GM23338 (cell line): ENCODE data around the gene ETHE1. TPM values are rescaled to one million over a fixed set of nuclear protein-coding genes. Genes with fewer than 3 reads are reported as not detected.

Experiments used
- ATAC-seq: fragments of 200-7000 bp; cut with Tn5 transposase; 3 replicates; pipeline ENCODE4 v1.9.1; 2020
- DNase-seq: peaks from one replicate; pipeline ENCODE4 v3.0.0-alpha.2; 2015; ENCODE audit warnings: low spot score
- H2AFZ ChIP-seq: fragments of 200-600 bp; sonication (generic); 2 replicates; pipeline ENCODE4 v1.8.0; 2016; ENCODE audit warnings: antibody characterized with exemption, mild to moderate bottlenecking, moderate library complexity
- H3F3A ChIP-seq: fragments of 200-600 bp; sonication (generic); replicated peaks from 2 replicates; pipeline ENCODE4 v1.8.0; 2017; ENCODE audit warnings: antibody characterized with exemption, mixed run types, low read depth
- H3K27ac ChIP-seq: fragments of 200-600 bp; sonication (generic); 2 replicates; pipeline ENCODE4 v1.6.1; 2016; ENCODE audit warnings: low read depth
- H3K27me3 ChIP-seq: fragments of 200-600 bp; sonication (generic); 2 replicates; pipeline ENCODE4 v1.8.0; 2016; ENCODE audit warnings: mild to moderate bottlenecking, mixed run types, moderate library complexity; ENCODE audit not compliant: insufficient read depth
- H3K36me3 ChIP-seq: fragments of 200-600 bp; sonication (generic); 2 replicates; pipeline ENCODE4 v1.8.0; 2016; ENCODE audit warnings: mild to moderate bottlenecking; ENCODE audit not compliant: insufficient read depth
- H3K4me1 ChIP-seq: fragments of 200-600 bp; sonication (generic); 2 replicates; pipeline ENCODE4 v1.8.0; 2016; ENCODE audit warnings: mild to moderate bottlenecking, moderate library complexity; ENCODE audit not compliant: insufficient read depth
- H3K4me2 ChIP-seq: fragments of 200-600 bp; sonication (generic); 2 replicates; pipeline ENCODE4 v1.7.1; 2017; ENCODE audit warnings: mixed run types
- H3K4me3 ChIP-seq: fragments of 200-600 bp; sonication (generic); 2 replicates; pipeline ENCODE4 v1.6.1; 2016; ENCODE audit warnings: mixed run types
- H3K79me2 ChIP-seq: fragments of 200-600 bp; sonication (generic); replicated peaks from 2 replicates; pipeline ENCODE4 v1.8.0; 2017; ENCODE audit warnings: mild to moderate bottlenecking; ENCODE audit not compliant: insufficient read depth
- H3K9me2 ChIP-seq: fragments of 200-600 bp; sonication (generic); 2 replicates; pipeline ENCODE4 v1.8.0; 2017; ENCODE audit not compliant: insufficient read depth
- H4K20me1 ChIP-seq: fragments of 200-600 bp; sonication (generic); replicated peaks from 2 replicates; pipeline ENCODE4 v1.8.0; 2017; ENCODE audit warnings: mild to moderate bottlenecking; ENCODE audit not compliant: insufficient read depth
- H3K27ac Mint-ChIP-seq: 2 replicates; pipeline ENCODE4 v1.8.0; 2020; ENCODE audit warnings: inconsistent platforms, mild to moderate bottlenecking, moderate library complexity, mixed read lengths
- H3K27me3 Mint-ChIP-seq: 3 replicates; pipeline ENCODE4 v1.8.0; 2022; ENCODE audit warnings: low read depth, mild to moderate bottlenecking, moderate library complexity, mixed read lengths, inconsistent platforms; ENCODE audit not compliant: insufficient read depth, poor library complexity
- H3K36me3 Mint-ChIP-seq: 3 replicates; pipeline ENCODE4 v1.8.0; 2021; ENCODE audit warnings: low read depth, mild to moderate bottlenecking, inconsistent platforms, moderate library complexity, mixed read lengths
- H3K4me1 Mint-ChIP-seq: 3 replicates; pipeline ENCODE4 v1.8.0; 2020; ENCODE audit warnings: mild to moderate bottlenecking, inconsistent platforms, mixed read lengths
- H3K4me3 Mint-ChIP-seq: 3 replicates; pipeline ENCODE4 v1.8.0; 2021; ENCODE audit warnings: moderate library complexity, mild to moderate bottlenecking, inconsistent platforms, mixed read lengths
- H3K9me3 Mint-ChIP-seq: 3 replicates; pipeline ENCODE4 v1.8.0; 2020; ENCODE audit warnings: moderate library complexity, mild to moderate bottlenecking, inconsistent platforms, mixed read lengths
- CREB1 ChIP-seq: fragments of 250-450 bp; sonication (Bioruptor Pico); IDR thresholded peaks from 2 replicates; pipeline ENCODE4 v1.5.0; 2020; ENCODE audit warnings: low read depth, mild to moderate bottlenecking, moderate library complexity
- EZH2phosphoT487 ChIP-seq: fragments of 200-600 bp; sonication (generic); IDR thresholded peaks from one replicate; pipeline ENCODE4 v1.8.1; 2018; ENCODE audit warnings: antibody characterized with exemption; ENCODE audit not compliant: unreplicated experiment
- NANOG ChIP-seq: IDR thresholded peaks from 2 replicates; pipeline ENCODE4 v1.6.1; 2016; ENCODE audit warnings: antibody characterized with exemption, borderline replicate concordance
- POLR2AphosphoS5 ChIP-seq: IDR thresholded peaks from 2 replicates; pipeline ENCODE4 v1.6.1; 2016; ENCODE audit warnings: antibody characterized with exemption, low read depth
- ZNF114 ChIP-seq: fragments of 250-450 bp; sonication (Bioruptor Pico); IDR thresholded peaks from 2 replicates; pipeline ENCODE4 v1.5.0; 2020; ENCODE audit warnings: mild to moderate bottlenecking, moderate library complexity
- polyA plus RNA-seq: library from polyadenylated mRNA; unstranded; fragments of >200 nt; fragmentation: Nextera tagmentation; extraction: Ambion mirVana; gene quantifications from 2 replicates; pipeline ENCODE4 v1.2.1, GENCODE V29; 2016
- total RNA-seq: library from RNA; depleted of rRNA; stranded (reverse); fragments of >200 nt; shearing (Covaris generic); gene quantifications from 2 replicates; pipeline ENCODE4 v1.2.3, GENCODE V29; 2014
- TF ChIP-seq, protein P1 (sequence below): fragments of 250-450 bp; sonication (Bioruptor Pico); IDR thresholded peaks from 2 replicates; pipeline ENCODE4 v1.5.0; 2020; ENCODE audit warnings: mild to moderate bottlenecking, moderate library complexity
- TF ChIP-seq, protein P2 (sequence below): IDR thresholded peaks from one replicate; pipeline ENCODE4 v1.6.1; 2018; ENCODE audit warnings: antibody characterized with exemption; ENCODE audit not compliant: unreplicated experiment
- TF ChIP-seq, protein P3 (sequence below): IDR thresholded peaks from 2 replicates; pipeline ENCODE4 v1.6.1; 2016; ENCODE audit warnings: antibody characterized with exemption

The ETHE1 gene
- total and polyA plus RNA-seq, 2 experiments from 2014 or later, result 11.1 to 25.5 TPM

DNA sequence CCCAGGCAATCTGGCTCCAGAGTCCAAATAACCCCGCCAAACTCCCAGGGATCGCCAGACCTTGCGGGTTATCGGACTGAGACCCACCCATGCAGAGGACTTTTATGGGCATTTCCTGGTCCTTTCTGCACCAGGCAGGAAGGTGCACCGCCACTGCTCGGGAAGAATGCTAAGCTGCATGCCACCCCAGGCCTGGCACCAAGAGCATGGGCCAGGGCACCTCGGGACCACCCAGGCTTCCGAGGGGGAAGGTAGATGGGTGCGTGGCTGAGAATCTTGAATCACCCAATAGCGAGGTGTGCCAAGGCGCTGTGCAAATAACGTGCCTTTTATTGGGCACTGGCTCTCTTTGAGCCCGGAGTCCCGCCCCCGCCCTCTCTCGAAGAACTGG, 5.6 kb upstream of the ETHE1 start:
- no peaks in the 10 kb centered on the region for H3K9me3 Mint-ChIP-seq
- no peaks in the 10 kb centered on the region; the same call in none of the 2 replicates for H4K20me1 ChIP-seq
- H3K36me3 Mint-ChIP-seq, result peaks cover 7% of the 10 kb centered on the region
- ATAC-seq, result peak; percentile 0; the same call in 1 of the 3 replicates
- peaks cover 7% of the 10 kb centered on the region for H3K27me3 Mint-ChIP-seq
- H3K4me2 ChIP-seq, result peak overlapping the region; percentile 79
- TF ChIP-seq, protein P1, sequence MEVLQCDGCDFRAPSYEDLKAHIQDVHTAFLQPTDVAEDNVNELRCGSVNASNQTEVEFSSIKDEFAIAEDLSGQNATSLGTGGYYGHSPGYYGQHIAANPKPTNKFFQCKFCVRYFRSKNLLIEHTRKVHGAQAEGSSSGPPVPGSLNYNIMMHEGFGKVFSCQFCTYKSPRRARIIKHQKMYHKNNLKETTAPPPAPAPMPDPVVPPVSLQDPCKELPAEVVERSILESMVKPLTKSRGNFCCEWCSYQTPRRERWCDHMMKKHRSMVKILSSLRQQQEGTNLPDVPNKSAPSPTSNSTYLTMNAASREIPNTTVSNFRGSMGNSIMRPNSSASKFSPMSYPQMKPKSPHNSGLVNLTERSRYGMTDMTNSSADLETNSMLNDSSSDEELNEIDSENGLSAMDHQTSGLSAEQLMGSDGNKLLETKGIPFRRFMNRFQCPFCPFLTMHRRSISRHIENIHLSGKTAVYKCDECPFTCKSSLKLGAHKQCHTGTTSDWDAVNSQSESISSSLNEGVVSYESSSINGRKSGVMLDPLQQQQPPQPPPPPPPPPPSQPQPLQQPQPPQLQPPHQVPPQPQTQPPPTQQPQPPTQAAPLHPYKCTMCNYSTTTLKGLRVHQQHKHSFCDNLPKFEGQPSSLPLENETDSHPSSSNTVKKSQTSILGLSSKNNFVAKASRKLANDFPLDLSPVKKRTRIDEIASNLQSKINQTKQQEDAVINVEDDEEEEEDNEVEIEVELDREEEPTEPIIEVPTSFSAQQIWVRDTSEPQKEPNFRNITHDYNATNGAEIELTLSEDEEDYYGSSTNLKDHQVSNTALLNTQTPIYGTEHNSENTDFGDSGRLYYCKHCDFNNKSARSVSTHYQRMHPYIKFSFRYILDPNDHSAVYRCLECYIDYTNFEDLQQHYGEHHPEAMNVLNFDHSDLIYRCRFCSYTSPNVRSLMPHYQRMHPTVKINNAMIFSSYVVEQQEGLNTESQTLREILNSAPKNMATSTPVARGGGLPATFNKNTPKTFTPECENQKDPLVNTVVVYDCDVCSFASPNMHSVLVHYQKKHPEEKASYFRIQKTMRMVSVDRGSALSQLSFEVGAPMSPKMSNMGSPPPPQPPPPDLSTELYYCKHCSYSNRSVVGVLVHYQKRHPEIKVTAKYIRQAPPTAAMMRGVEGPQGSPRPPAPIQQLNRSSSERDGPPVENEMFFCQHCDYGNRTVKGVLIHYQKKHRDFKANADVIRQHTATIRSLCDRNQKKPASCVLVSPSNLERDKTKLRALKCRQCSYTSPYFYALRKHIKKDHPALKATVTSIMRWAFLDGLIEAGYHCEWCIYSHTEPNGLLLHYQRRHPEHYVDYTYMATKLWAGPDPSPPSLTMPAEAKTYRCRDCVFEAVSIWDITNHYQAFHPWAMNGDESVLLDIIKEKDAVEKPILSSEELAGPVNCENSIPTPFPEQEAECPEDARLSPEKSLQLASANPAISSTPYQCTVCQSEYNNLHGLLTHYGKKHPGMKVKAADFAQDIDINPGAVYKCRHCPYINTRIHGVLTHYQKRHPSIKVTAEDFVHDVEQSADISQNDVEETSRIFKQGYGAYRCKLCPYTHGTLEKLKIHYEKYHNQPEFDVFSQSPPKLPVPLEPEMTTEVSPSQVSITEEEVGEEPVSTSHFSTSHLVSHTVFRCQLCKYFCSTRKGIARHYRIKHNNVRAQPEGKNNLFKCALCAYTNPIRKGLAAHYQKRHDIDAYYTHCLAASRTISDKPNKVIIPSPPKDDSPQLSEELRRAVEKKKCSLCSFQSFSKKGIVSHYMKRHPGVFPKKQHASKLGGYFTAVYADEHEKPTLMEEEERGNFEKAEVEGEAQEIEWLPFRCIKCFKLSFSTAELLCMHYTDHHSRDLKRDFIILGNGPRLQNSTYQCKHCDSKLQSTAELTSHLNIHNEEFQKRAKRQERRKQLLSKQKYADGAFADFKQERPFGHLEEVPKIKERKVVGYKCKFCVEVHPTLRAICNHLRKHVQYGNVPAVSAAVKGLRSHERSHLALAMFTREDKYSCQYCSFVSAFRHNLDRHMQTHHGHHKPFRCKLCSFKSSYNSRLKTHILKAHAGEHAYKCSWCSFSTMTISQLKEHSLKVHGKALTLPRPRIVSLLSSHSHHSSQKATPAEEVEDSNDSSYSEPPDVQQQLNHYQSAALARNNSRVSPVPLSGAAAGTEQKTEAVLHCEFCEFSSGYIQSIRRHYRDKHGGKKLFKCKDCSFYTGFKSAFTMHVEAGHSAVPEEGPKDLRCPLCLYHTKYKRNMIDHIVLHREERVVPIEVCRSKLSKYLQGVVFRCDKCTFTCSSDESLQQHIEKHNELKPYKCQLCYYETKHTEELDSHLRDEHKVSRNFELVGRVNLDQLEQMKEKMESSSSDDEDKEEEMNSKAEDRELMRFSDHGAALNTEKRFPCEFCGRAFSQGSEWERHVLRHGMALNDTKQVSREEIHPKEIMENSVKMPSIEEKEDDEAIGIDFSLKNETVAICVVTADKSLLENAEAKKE (CRISPR knock-in tag), result no peak
- TF ChIP-seq, protein P2, sequence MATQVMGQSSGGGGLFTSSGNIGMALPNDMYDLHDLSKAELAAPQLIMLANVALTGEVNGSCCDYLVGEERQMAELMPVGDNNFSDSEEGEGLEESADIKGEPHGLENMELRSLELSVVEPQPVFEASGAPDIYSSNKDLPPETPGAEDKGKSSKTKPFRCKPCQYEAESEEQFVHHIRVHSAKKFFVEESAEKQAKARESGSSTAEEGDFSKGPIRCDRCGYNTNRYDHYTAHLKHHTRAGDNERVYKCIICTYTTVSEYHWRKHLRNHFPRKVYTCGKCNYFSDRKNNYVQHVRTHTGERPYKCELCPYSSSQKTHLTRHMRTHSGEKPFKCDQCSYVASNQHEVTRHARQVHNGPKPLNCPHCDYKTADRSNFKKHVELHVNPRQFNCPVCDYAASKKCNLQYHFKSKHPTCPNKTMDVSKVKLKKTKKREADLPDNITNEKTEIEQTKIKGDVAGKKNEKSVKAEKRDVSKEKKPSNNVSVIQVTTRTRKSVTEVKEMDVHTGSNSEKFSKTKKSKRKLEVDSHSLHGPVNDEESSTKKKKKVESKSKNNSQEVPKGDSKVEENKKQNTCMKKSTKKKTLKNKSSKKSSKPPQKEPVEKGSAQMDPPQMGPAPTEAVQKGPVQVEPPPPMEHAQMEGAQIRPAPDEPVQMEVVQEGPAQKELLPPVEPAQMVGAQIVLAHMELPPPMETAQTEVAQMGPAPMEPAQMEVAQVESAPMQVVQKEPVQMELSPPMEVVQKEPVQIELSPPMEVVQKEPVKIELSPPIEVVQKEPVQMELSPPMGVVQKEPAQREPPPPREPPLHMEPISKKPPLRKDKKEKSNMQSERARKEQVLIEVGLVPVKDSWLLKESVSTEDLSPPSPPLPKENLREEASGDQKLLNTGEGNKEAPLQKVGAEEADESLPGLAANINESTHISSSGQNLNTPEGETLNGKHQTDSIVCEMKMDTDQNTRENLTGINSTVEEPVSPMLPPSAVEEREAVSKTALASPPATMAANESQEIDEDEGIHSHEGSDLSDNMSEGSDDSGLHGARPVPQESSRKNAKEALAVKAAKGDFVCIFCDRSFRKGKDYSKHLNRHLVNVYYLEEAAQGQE, result no peak
- TF ChIP-seq CREB1 (no peak), EZH2phosphoT487 (no peak), NANOG (no peak), ZNF114 (no peak), POLR2AphosphoS5 (no peak)
- TF ChIP-seq, protein P3, sequence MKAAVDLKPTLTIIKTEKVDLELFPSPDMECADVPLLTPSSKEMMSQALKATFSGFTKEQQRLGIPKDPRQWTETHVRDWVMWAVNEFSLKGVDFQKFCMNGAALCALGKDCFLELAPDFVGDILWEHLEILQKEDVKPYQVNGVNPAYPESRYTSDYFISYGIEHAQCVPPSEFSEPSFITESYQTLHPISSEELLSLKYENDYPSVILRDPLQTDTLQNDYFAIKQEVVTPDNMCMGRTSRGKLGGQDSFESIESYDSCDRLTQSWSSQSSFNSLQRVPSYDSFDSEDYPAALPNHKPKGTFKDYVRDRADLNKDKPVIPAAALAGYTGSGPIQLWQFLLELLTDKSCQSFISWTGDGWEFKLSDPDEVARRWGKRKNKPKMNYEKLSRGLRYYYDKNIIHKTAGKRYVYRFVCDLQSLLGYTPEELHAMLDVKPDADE, result no peak
- H3F3A ChIP-seq, result peaks cover 12% of the 10 kb centered on the region
- peaks cover 10% of the 10 kb centered on the region for H3K4me1 Mint-ChIP-seq
- peaks cover 20% of the 10 kb centered on the region for H3K27me3 ChIP-seq
- H3K4me1 ChIP-seq, result peaks cover 6% of the 10 kb centered on the region; the same call in 1 of the 2 replicates
- H3K27ac Mint-ChIP-seq, result peak overlapping the region; percentile 96
- H3K4me3 ChIP-seq, result peak overlapping the region; percentile 57
- no peaks in the 10 kb centered on the region for H3K9me2 ChIP-seq
- peak overlapping the region; percentile 78 for H2AFZ ChIP-seq
- no peak for DNase-seq
- peak overlapping the region; percentile 62 for H3K27ac ChIP-seq
- no peaks in the 10 kb centered on the region for H3K36me3 ChIP-seq
- H3K4me3 Mint-ChIP-seq, result peak overlapping the region; percentile 83
- no peaks in the 10 kb centered on the region for H3K79me2 ChIP-seq
